HG02970 (cell line): Measurements from ENCODE around the gene PLA2G5.
"Not testable (repeated sequence)": the region's sequence is repeated elsewhere in the genome, so short reads cannot be mapped to it uniquely, and the experiment has no call there.

Experiments
- ATAC-seq: cut with Tn5 transposase; IDR thresholded peaks from one replicate; pipeline ENCODE4 v1.9.1; 2021; ENCODE audit warnings: mild to moderate bottlenecking, moderate library complexity, moderate number of reproducible peaks; ENCODE audit not compliant: unreplicated experiment, low FRiP score

Gene PLA2G5

DNA sequence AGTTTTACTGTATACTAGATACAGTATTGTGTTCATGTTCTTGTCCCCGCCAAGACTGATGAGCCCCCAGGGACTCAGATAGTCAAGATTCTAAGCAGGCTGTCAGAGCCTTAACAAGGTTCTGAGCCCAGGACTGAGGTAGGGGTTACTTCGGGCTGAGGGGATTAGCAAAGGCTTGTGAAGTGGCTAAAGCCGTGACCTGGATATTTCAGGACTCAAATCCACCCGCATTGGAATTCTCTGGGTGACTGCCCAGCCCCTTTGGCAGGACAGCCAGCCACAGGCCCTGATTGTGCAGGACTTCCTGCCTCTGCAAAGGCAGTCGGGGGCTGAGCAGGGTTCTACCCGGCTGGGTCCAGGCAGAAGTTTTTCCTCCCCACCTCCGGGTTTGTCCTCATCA lies at the start of gene PLA2G5:
TSS of gene PLA2G5 (plus strand) at position 321 of the 400 bp plus-strand sequence. CDS start 14,637 bp downstream, outside the sequence.
- ATAC-seq, result no peak

DNA sequence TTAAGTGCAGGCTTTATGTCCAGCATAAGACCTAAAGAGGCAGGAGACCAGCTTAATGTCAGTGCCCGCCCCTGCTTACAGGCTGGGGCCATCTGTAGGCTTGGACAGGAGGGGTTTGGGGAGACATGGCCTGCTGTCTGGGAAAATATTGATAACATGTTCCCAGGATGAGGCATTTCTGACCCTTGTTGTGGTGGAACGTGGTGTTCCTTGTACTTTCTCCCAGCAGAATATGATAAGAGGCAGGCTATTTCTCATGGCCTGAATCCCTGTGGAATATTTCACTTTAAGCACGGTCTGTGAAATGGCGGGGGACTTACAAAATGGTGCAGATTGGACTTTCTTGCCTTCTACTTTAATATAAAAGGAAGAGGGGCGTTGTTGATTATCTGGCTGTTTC lies 41.9 kb upstream of the PLA2G5 start:
- no peak for ATAC-seq

DNA sequence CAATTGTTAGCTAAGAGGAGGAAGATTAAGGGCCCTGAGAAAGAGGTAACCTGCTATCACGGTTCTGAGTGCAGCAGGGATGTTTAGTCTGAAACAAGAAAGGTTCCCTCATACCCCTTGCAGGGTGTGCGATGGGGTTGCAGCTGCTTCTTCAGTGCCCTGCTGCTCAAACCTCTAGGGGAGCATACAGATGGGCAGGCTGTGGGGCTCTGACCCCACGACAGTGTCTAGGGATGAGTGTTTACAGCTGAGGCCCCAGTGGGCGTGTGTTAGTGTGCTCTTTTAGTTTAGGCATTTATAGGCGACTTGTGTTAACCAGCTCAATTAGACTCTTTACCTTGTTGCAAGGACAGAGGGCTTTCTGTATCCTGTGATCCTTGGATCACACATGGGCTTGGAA lies 41.3 kb upstream of the PLA2G5 start:
- no peak for ATAC-seq

DNA sequence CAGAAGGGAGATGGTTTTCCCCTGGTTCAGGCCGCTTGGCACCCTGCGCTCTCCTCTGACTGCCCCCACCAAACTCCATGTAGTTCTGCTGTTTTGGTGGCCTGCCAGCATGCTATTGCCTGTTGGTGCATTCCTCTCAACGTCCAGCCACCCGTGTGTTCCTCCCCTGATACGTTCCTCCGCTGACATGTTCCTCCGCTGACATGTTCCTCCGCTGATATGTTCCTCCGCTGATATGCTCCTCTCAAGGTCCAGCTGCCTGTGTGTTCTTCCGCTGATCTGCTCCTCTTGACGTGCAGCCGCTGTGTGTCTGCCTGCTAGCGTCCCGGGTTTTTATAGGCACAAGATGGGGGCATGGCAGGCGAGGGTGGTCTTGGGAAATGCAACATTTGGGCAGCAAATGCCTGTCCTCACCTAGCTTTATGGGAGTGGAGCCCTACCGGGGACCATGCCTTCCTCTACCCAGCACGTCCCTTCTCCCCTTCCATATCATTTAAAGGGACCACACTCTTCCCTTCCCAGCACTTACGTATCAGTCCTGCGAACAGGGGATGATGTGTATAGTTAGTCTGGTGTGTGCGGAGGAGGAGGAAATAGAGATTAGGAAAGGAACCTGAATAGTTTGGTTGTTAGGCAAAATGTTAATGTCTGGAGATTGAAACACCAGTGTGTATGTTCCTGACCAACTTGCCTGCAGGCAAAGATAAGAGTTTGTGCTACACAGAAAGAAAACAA lies 40.6 kb upstream of the PLA2G5 start:
- ATAC-seq, result no peak

DNA sequence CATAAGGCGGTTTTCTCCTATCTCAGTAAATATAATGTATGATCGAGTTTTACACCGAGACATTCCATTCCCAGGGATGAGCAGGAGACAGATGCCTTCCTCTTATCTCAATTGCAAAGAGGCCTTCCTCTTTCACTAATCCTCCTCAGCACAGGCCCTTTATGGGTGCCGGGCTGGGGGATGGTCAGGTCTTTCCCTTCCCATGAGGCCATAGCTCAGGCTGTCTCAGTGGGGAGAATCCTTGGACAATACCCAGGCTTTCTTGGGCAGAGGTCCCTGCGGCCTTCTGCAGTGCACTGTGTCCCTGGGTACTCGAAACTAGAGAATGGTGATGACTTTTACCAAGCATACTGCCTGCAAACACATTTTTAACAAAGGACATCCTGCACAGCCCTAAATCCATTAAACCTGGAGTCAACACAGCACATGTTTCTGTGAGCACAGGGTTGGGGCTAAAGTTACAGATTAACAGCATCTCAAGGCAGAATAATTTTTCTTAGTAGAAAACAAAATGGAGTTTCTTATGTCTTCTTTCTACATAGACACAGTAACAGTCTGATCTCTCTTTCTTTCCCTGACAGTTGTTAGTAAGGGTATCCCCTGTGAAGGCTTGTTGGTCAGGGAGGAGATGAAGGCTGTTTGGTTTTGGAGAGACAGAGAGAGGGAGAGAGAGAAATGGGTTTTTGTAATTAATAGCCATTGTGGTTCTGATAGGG lies 39.4 kb upstream of the PLA2G5 start:
- ATAC-seq, result not testable (repeated sequence)

DNA sequence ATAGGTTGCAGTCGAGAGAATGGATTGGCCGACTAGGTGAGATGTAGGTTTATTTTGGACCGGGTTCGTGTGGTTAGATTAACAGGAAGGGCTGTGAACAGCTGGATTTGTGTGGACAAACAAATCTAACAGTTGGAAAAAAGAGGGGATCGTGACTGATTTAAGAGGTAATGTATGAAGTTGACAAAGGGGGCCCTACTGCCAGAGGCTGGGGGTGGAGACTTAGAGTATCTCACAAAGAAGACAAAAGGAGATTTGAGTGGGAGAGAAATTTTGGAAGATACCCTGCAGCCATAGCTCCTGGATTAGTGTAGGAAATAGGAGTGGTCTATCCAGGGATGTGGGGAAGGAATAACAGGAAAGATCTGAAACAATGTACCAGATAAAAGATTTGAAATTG lies 38.8 kb upstream of the PLA2G5 start:
- ATAC-seq, result no peak

GRCh38 chr1:20031836-20032235 lies 38.2 kb upstream of the PLA2G5 start:
- ATAC-seq, result no peak

GRCh38 chr1:20032425-20032824 lies 37.6 kb upstream of the PLA2G5 start:
- ATAC-seq, result no peak

DNA sequence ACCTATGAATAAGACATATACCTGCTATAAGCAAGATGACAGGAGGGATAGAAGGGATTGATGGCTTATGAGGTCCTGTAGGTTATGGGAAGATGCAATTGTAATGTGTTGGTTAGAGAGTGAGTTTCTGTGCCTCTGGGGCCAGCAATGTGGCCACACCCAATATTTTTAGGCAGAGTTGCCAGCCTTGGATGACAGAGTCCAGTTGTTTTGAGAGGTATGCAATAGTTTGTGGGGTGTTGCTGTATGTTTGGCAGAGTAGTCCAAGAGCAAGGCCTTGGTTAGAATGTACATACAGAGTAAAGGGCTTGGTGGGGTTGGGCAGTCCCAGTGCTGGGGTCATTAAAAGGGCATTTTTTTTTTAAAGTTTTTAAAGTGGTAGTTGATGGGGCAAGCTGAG lies 36.6 kb upstream of the PLA2G5 start:
- ATAC-seq, result no peak

DNA sequence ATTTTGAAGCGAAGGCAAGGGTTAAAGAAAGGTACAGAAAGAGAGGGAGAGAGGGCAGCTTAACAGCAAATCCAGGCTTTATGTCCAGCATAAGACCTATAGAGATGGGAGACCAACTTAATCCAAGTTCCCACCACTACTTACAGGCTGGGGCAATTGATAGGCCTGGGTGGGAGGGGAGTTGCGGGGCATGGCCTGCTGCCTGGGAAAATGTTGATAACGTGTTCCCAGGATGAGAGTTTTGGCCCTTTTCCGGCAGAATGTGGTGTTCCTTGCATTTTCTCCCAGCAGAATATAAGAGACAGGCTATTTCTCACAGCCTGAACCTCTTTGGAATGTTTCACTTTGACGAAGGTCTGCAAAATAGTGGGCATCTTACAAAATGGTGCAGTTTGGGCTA lies 34.9 kb upstream of the PLA2G5 start:
- no peak for ATAC-seq

DNA sequence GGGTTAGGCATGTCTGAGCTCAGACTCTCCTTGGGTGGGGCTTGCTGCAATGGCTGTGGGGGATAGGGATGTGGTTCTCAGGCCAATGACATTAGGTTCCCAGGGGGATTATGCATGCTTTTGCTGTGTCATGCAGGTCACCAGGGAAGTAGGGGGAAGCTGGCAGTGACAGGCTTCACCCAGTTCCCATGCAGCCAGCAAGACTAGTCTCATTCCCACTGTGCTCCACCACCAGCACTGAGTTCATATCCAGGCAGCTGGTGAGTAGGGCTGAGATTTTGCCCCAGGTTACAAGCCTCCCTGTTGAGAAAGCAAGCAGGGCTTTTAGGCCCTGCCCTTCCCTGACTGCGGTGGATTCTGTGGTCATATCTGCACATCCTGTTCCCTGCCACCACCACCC lies 32.1 kb upstream of the PLA2G5 start:
- ATAC-seq, result no peak

DNA sequence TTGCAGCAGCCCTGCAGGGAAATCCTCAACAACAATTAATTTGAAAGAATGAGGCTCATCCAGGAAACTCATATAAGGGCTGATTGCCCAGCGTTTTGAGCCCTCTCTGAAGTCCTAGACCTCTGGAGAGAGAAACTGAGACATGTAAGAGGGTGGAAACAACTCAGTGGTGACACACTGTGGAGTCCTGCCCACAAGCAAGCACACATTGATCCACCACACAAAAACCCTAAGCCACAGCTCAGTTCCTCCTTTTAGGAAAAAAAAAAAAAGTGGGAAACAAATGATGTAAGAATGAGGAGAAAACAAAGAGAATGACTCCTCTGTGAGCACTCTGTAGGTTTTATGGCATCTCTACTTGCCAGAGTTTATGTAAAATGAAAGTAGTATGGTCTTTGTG lies 22.9 kb upstream of the PLA2G5 start:
- ATAC-seq, result no peak

GRCh38 chr1:20048563-20048962 lies 21.4 kb upstream of the PLA2G5 start:
- no peak for ATAC-seq

DNA sequence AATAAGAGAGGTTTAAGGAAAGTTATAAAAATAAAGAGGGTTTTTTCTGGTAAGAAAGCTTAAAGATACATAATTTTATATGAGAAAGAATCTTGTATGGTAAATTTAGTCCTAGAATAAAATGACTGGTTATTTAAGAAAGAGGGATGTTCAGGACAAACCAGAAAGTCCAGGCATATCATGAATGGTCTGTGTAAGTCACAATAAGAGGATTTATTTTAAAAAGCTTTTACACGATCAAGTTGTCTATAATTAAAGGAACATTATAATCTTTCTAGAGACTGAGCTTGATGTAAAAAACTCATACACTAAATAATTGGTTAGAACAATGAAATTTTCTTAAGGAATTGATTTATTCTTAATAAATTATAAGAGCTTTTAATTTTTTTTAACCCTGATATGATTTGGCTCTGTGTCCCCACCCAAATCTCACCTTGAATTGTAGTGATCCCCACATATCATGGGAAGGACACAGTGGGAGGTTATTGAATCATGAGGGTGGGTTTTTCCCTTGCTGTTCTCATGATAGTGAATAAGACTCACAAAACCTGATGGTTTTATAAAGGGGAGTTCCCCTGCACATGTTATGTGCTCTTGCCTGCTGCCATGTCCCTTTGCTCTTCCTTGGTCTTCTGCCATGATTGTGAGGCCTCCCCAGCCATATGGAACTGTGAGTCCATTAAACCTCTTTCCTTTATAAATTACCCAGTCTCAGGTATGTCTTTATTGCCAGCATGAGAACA lies 20.8 kb upstream of the PLA2G5 start:
- ATAC-seq, result not testable (repeated sequence)

- no peak for ATAC-seq
These were observed 18.7 kb upstream of the PLA2G5 start for GRCh38 chr1:20051218-20051829.

DNA sequence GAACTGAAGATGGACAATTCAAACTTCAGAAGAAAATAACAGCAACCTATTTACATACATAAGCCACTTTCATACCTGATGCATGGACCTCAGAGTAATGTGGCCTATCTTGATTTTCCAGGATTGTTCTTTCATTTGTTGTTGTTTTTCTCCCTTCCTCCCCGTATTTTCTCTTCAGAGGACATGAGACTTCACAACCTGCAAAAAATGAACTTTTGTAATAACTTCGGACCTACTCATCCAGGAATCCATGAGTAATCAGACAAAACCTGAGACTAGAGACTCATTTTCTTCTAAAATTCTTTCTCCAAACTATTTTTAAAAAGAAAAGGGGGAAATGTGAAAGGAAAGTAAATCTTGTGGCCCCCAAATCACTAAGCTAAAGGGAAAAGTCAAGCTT lies 17.6 kb upstream of the PLA2G5 start:
- ATAC-seq, result no peak

GRCh38 chr1:20057886-20058420 lies 12.0 kb upstream of the PLA2G5 start:
- no peak for ATAC-seq

DNA sequence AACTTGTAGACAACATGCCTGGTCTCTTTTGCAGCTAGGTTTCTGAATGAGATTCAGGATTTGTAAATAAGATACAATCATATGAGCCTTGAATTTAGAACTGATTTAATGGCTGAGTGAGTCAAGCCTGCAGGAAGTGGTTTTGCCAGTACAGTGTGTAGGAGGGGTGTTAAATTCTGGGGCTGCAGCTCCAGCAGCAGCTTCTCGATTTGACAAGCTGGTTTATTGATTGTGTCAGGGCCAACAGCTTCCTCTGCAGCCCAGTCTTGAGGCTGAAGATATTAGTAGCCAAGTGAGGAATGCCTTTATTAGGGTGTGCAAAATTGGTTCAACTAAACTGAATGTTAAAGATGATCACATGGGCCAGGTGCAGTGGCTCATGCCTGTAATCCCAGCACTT lies 11.5 kb upstream of the PLA2G5 start:
- no peak for ATAC-seq

DNA sequence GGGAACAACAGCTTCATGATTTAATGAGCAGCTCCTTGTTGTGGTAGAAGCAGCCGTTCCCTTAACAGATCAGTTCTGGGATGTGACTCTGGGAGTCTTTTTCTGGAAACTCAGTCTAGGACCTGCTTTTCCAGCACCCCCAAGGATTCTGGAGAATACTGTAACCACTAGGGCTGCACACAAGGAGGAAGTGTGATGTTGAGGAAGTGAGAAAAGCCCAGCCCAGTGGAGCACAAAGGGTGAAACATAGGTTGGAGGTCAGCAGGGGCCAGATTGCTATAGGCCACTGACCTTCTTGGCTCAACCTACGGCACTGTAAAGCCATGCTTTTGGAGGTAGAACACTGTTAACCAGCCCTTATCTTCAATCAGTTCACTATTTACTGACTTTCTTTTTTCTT lies 10.1 kb upstream of the PLA2G5 start:
- no peak for ATAC-seq

DNA sequence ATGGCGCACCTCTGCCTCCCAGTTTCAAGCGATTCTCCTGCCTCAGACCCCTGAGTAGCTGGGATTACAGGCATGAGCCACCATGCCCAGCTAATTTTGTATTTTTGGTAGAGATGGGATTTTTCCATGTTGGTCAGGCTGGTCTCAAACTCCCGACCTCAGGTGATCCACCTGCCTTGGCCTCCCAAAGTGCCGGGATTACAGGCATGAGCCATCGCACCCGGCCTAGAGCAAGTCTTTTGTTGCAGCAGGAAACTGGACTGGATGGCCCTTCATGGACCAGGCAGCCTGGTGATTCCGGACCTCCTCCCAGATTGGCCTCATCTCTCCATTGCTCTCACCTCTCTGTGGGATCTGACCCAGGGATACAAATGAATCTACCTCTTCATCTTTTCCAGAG lies 9.2 kb upstream of the PLA2G5 start:
- ATAC-seq, result not testable (repeated sequence)

DNA sequence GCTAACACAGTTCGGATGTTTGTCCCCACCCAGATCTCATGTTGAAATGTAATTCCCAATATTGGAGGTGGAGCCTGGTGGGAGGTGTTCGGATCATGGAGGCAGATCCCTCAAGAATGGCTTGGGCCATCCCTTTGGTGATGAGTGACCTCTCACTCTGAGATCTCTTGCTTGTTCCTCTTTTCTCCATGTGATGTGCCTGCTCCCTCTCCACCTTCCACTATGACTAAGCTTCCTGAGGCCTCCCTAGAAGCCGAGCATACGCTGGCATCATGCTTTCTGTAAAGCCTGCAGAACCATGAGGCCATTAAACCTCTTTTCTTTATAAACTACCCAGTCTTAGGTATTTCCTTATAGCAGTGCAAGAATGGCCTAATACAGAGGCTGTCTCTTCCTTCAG lies 8.1 kb upstream of the PLA2G5 start:
- ATAC-seq, result no peak
